Embryonic facial prominence (tissue), 1 donor: Measurements from ENCODE around the gene ZNF397.
A peak's percentile ranks its signal among the peaks of the same experiment; 100 is the strongest.

Experiments used
- DNase-seq: peaks from one replicate; pipeline ENCODE4 v3.0.0-alpha.2; 2016; ENCODE audit errors: extremely low spot score

Gene ZNF397

DNA sequence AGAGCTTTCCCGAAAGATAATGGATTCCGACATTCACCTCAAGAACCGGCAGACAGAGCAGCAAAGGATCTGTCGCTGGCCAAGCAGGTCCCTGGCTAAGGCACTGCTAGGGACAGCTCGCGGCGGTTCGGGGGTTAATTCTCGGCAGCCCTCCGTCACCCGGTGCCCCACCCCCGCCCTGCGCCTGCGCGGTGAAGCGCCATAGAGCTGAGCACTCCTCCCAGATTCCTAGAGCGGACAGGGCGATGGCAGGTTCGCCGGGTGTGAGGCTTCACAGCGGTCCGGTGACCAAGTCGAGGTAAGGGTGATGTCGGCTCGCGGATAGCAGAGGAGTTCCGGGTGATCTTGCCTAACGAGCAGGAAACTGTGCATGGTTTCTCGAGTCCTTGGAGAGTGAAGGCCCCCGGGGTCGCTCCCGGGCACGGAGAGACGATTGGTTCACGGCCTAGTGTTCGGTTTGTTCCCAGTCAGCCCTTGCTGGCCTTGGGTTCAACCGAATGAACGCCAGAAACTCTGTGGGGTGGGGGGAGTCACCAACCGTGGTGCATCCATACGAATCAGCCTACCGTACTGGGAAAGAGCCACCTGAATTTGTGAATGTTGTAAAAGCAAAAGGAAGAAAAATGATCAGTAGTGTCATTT is 49.4 kb downstream of the ZNF397 start, which contains the start of gene ZSCAN30:
ZSCAN30 (minus strand) TSS at position 136 of the 642 bp plus-strand sequence. CDS start 25,877 bp downstream, outside the sequence.
- DNase-seq, result peak; percentile 92

DNA sequence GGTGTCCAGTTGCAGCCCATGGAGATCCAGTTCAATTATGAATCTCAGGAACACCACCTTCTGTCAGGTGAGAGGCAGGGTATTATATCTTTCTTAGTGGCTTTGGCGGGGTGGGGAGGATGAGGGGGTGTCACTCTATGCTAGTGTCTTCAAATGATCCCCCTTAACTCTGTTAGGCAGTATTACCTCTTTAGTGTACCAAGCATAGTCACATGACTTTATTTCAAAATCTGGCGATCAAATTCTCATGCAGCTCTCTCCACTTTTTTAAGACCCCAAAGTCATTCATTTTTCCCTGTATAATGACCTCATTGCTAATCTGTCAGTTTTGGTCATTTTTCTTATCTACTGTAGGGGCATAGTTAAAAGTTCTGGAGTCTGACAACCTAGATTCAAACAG is 50.3 kb downstream of the ZNF397 start:
- no peak for DNase-seq

DNA sequence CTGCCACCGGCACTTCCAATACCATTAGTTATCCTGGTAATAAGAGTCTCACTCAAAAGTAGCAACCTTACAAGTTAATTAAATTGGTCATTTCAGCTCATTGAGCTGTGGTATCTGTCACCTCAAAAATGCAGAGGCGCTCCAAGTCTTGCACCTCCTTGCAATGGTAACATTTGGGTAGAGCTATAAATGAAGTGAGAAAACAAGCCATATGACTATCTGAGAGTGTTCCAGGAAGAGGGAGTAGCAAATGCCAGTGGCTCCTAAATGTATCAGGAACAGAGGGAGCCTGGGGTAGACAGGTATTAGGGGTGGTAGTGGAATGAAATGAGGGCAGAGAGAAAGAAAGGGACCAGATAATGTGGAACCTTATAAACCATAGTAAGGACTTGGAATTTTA is 55.2 kb downstream of the ZNF397 start:
- DNase-seq, result no peak

DNA sequence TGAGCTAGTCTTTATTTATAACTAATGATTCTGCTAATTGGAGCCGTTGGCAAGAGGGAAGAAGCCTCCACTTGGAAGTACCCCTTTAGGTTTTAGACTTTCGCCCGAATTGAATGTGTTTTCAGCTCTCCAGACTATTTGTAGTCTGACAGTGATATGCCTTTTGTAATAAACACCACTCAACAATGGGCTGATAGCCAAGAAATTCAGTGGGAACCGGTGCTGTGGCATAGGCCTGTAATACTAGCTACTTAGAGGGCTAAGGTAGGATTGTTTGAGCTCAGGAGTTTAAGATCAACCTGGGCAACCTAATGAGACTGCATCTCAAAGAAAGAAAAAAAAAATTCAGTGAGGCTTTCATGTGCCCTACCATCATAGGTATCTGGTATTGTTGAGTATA is 62.8 kb downstream of the ZNF397 start:
- no peak for DNase-seq

DNA sequence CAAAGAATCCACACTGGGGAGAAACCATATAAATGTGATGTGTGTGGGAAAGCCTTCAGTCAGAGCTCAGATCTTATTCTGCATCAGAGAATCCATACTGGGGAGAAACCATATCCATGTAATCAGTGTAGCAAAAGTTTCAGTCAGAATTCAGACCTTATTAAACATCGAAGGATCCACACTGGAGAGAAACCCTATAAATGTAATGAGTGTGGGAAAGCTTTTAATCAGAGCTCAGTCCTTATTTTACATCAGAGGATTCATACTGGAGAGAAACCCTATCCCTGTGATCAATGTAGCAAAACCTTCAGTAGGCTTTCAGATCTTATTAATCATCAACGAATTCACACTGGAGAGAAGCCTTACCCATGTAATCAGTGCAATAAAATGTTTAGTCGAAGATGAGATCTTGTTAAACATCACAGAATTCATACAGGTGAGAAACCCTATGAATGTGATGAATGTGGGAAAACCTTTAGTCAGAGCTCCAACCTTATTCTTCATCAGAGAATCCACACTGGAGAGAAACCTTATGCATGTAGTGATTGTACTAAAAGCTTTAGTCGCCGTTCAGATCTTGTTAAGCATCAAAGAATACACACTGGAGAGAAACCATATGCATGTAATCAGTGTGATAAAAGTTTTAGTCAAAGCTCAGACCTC is 65.9 kb downstream of the ZNF397 start:
- no peak for DNase-seq
